Caki2 (cell line): ENCODE measurements around the gene IGSF22. TPM values are rescaled to one million over a fixed set of nuclear protein-coding genes. Genes with fewer than 3 reads are reported as not detected.
"Not testable (repeated sequence)": the region's sequence is repeated elsewhere in the genome, so short reads cannot be mapped to it uniquely, and the experiment has no call there.

Source experiments
- DNase-seq: peaks from one replicate; pipeline ENCODE4 v3.0.0-alpha.2; 2015; ENCODE audit warnings: low read depth
- in situ Hi-C: cut with HindIII; loops from 2 replicates; pipeline ENCODE4 v1.10.0; 2016; ENCODE audit warnings: low sequenced_read_pairs, low pct_unique_long_range_greater_than_20kb, mixed read lengths
- total RNA-seq: library from RNA; depleted of rRNA; stranded (reverse); fragments of >200 nt; shearing (Covaris generic); gene quantifications from 2 replicates; pipeline ENCODE4 v1.2.3, GENCODE V29; 2014; ENCODE audit warnings: low replicate concordance; rRNA removed

IGSF22 gene
- total RNA-seq, 1 experiment from 2014 or later = not detected

- in situ Hi-C loops, DNase-seq: not testable (repeated sequence)
These were observed 60.6 kb downstream of the IGSF22 start for GRCh38 chr11:18665353-18665872.

DNA sequence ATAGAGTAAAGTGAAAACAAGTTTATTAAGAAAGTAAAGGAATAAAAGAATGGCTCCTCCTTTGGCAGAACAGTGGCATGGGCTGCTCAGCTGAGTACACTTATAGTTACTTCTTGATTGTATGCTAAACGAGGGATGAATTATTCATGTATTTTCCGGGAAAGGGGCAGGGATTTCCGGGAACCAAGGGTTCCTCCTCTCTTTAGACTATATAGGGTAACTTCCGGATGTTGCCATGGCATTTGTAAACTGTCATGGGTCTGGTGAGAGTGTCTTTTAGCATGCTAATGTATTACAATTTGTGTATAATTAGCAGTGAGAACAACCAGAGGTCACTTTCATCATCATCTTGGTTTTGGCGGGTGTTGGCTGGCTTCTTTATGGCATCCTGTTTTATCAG lies 68.3 kb downstream of the IGSF22 start:
- in situ Hi-C loops = no loop called here
- DNase-seq = no peak

Other genes with a start within 250 kb of the IGSF22 start
- gene TSG101, start 199.2 kb downstream of the IGSF22 start, total RNA-seq = 82.8 and 117 TPM in 2 replicates
- gene UEVLD, start 137.5 kb downstream of the IGSF22 start, total RNA-seq = 23.8 and 24.9 TPM in 2 replicates
- not detected in 2 replicates for gene MISFA, start 126.4 kb downstream of the IGSF22 start, total RNA-seq
- 15.3 and 17.3 TPM in 2 replicates for gene SPTY2D1, start 91.8 kb downstream of the IGSF22 start, total RNA-seq
- 0.78 and 1.4 TPM in 2 replicates for gene TMEM86A, start 27.4 kb downstream of the IGSF22 start, total RNA-seq
- gene PTPN5, start 65.6 kb upstream of the IGSF22 start, total RNA-seq = 0.10 TPM in 1 of 2 replicates, not detected in the other
- gene MRGPRX1, start 213.2 kb upstream of the IGSF22 start, total RNA-seq = not detected in 2 replicates